HepG2 (cell line): ENCODE data around the gene SNAPIN. TPM values are rescaled to one million over a fixed set of nuclear protein-coding genes. Genes with fewer than 3 reads are reported as not detected.
A peak's percentile ranks its signal among the peaks of the same experiment; 100 is the strongest.

ENCODE experiments used
- ATAC-seq: fragments of 200-7000 bp; cut with Tn5 transposase; 3 replicates; pipeline ENCODE4 v1.9.1; 2020; ENCODE audit warnings: mild to moderate bottlenecking, moderate library complexity
- BruUV-seq: library from RNA; stranded (reverse); fragments of 400-500 nt; replicated peaks from 2 replicates; lab custom pipeline; 2021; lab: Mats Ljungman, UMichigan
- CTCF ChIA-PET: fragments of 300-600 bp; formaldehyde crosslinking; extraction: SDS; loops from one replicate; lab custom pipeline; 2021; ENCODE audit warnings: low total read pairs, inconsistent platforms, low intra/inter-chr PET ratio; lab: Yijun Ruan, JAX
- POLR2A ChIA-PET: fragments of 350-600 bp; sonication (Branson Sonifier 250); formaldehyde crosslinking; loops from one replicate; lab custom pipeline; 2020; ENCODE audit warnings: antibody characterized with exemption, inconsistent platforms; lab: Yijun Ruan, JAX
- DNase-seq: peaks from one replicate; pipeline ENCODE4 v3.0.0-alpha.2; 2015; ENCODE audit warnings: low spot score
- FAIRE-seq: peaks from 3 replicates; lab custom pipeline; 2011; peaks lifted over from hg19 to GRCh38; lab: Jason Lieb, UNC
- H2AFZ ChIP-seq: one replicate; pipeline ENCODE4 v1.6.1; 2011; ENCODE audit warnings: low read length, inconsistent platforms
- H3K27ac ChIP-seq: fragments of 300-600 bp; 3 replicates; pipeline ENCODE4 v1.8.0; 2011; ENCODE audit warnings: mixed run types, mild to moderate bottlenecking, mixed read lengths, low read length, inconsistent platforms; ENCODE audit not compliant: insufficient read depth; ENCODE audit errors: extremely low read length
- H3K27me3 ChIP-seq, 2 experiments: fragments of 200-600 bp in 1 of 2; 2 replicates in 1 of 2; 3 replicates in 1 of 2; pipeline versions ENCODE4 v1.6.0 to v1.8.0; 2011; ENCODE audit warnings: low read length in 2 of 2, mild to moderate bottlenecking in 2 of 2, moderate library complexity in 2 of 2, inconsistent platforms in 1 of 2; ENCODE audit not compliant: insufficient read depth in 2 of 2, control insufficient read depth in 1 of 2
- H3K36me3 ChIP-seq, 2 experiments: fragments of 200-600 bp in 1 of 2; replicated peaks in 1 of 2; 2 replicates in 1 of 2; 3 replicates in 1 of 2; pipeline versions ENCODE4 v1.5.1 to v1.8.0; 2011; ENCODE audit warnings: low read length in 2 of 2, inconsistent platforms in 1 of 2; ENCODE audit not compliant: insufficient read depth in 2 of 2, control insufficient read depth in 1 of 2
- H3K4me1 ChIP-seq: 2 replicates; pipeline ENCODE4 v1.5.1; 2012; ENCODE audit warnings: low read length, inconsistent platforms; ENCODE audit not compliant: insufficient read depth
- H3K4me2 ChIP-seq: 2 replicates; pipeline ENCODE4 v1.6.0; 2011; ENCODE audit warnings: low read depth, low read length, inconsistent platforms
- H3K4me3 ChIP-seq, 3 experiments: fragments of 200-600 bp in 1 of 3; sonication (generic), shearing (Covaris generic) in 1 of 3; replicated peaks in 1 of 3; 2 replicates each; pipeline ENCODE4 v1.5.1; 2011 to 2016; ENCODE audit warnings: low read length in 3 of 3, inconsistent platforms in 2 of 3, low read depth in 2 of 3, mild to moderate bottlenecking in 2 of 3, control low read depth in 1 of 3, mixed read lengths in 1 of 3; ENCODE audit not compliant: insufficient read depth in 1 of 3
- H3K79me2 ChIP-seq: one replicate; pipeline ENCODE4 v1.6.1; 2011; ENCODE audit warnings: low read length, inconsistent platforms; ENCODE audit not compliant: insufficient read depth
- H3K9ac ChIP-seq: 2 replicates; pipeline ENCODE4 v1.6.0; 2011; ENCODE audit warnings: mild to moderate bottlenecking, low read depth, low read length, inconsistent platforms; ENCODE audit not compliant: insufficient read depth
- H3K9me3 ChIP-seq: 2 replicates; pipeline ENCODE4 v1.5.1; 2012; ENCODE audit warnings: mild to moderate bottlenecking, low read length
- H4K20me1 ChIP-seq: 2 replicates; pipeline ENCODE4 v1.6.0; 2011; ENCODE audit warnings: inconsistent platforms, mild to moderate bottlenecking, low read length, moderate library complexity; ENCODE audit not compliant: insufficient read depth
- BCL6 ChIP-seq: IDR thresholded peaks from 2 replicates; pipeline ENCODE4 v1.6.1; 2016; ENCODE audit warnings: missing genetic modification reagents, missing compliant biosample characterization
- CTCF ChIP-seq: sonication (generic); formaldehyde crosslinking; IDR thresholded peaks from 2 replicates; pipeline ENCODE4 v1.5.0; 2020; ENCODE audit warnings: mild to moderate bottlenecking, missing genetic modification reagents, moderate library complexity
- FOXO1 ChIP-seq: sonication (generic); formaldehyde crosslinking; IDR thresholded peaks from 2 replicates; pipeline ENCODE4 v1.4.0; 2020; ENCODE audit warnings: missing genetic modification reagents
- KDM2A ChIP-seq: sonication (generic); formaldehyde crosslinking; IDR thresholded peaks from 2 replicates; pipeline ENCODE4 v1.4.0; 2020; ENCODE audit warnings: low read depth, missing genetic modification reagents, borderline replicate concordance
- KMT2A ChIP-seq: sonication (generic); formaldehyde crosslinking; IDR thresholded peaks from 2 replicates; pipeline ENCODE4 v1.4.0; 2020; ENCODE audit warnings: missing genetic modification reagents
- MAZ ChIP-seq, 2 experiments: sonication (generic) in 1 of 2; formaldehyde crosslinking in 1 of 2; IDR thresholded peaks; 2 replicates each; pipeline versions ENCODE4 v1.5.0 to v1.6.1; 2012 to 2020; ENCODE audit warnings: low read depth in 2 of 2, mild to moderate bottlenecking in 2 of 2, borderline replicate concordance in 1 of 2, improper control_type of control experiment in 1 of 2, low read length in 1 of 2, missing genetic modification reagents in 1 of 2, moderate library complexity in 1 of 2
- MLLT10 ChIP-seq: sonication (generic); formaldehyde crosslinking; IDR thresholded peaks from 2 replicates; pipeline ENCODE4 v1.4.0; 2020; ENCODE audit warnings: missing genetic modification reagents
- NFIC ChIP-seq: IDR thresholded peaks from 2 replicates; pipeline ENCODE4 v1.6.1; 2012; ENCODE audit warnings: mild to moderate bottlenecking, low read length, inconsistent platforms
- RFX1 ChIP-seq: fragments of 450-650 bp; IDR thresholded peaks from 2 replicates; pipeline ENCODE4 v1.6.1; 2017
- SSRP1 ChIP-seq: IDR thresholded peaks from 2 replicates; pipeline ENCODE4 v1.6.1; 2016; ENCODE audit warnings: control low read depth
- TFDP2 ChIP-seq: sonication (generic); formaldehyde crosslinking; IDR thresholded peaks from 2 replicates; pipeline ENCODE4 v1.4.0; 2020; ENCODE audit warnings: missing genetic modification reagents
- ZBTB1 ChIP-seq: sonication (generic); formaldehyde crosslinking; IDR thresholded peaks from 2 replicates; pipeline ENCODE4 v1.4.0; 2020; ENCODE audit warnings: missing genetic modification reagents, borderline replicate concordance
- ZBTB7A ChIP-seq: sonication (generic); formaldehyde crosslinking; IDR thresholded peaks from 2 replicates; pipeline ENCODE4 v1.8.0; 2022; ENCODE audit warnings: mild to moderate bottlenecking, missing genetic modification reagents
- ZNF230 ChIP-seq: sonication (generic); formaldehyde crosslinking; IDR thresholded peaks from 2 replicates; pipeline ENCODE4 v1.4.0; 2020; ENCODE audit warnings: mild to moderate bottlenecking, missing genetic modification reagents
- ZNF468 ChIP-seq: sonication (generic); formaldehyde crosslinking; IDR thresholded peaks from 2 replicates; pipeline ENCODE4 v1.8.0; 2022; ENCODE audit warnings: mild to moderate bottlenecking, moderate library complexity, missing genetic modification reagents
- ZNF710 ChIP-seq: sonication (generic); formaldehyde crosslinking; IDR thresholded peaks from 2 replicates; pipeline ENCODE4 v1.5.0; 2020; ENCODE audit warnings: mild to moderate bottlenecking, missing genetic modification reagents, borderline replicate concordance
- ZNF75D ChIP-seq: sonication (generic); formaldehyde crosslinking; IDR thresholded peaks from 2 replicates; pipeline ENCODE4 v1.8.1; 2023; ENCODE audit warnings: missing genetic modification reagents, mild to moderate bottlenecking, borderline replicate concordance
- ZNF839 ChIP-seq: sonication (generic); formaldehyde crosslinking; IDR thresholded peaks from 2 replicates; pipeline ENCODE4 v1.4.0; 2020; ENCODE audit warnings: missing genetic modification reagents, mild to moderate bottlenecking, borderline replicate concordance
- ZNF879 ChIP-seq: sonication (generic); formaldehyde crosslinking; IDR thresholded peaks from 2 replicates; pipeline ENCODE4 v1.8.1; 2023; ENCODE audit warnings: missing genetic modification reagents
- WGBS: methylation state at CpG from one replicate; pipeline ENCODE4 v1.1.6; 2017; ENCODE audit warnings: low lambda C conversion rate; 5-methylcytosine and 5-hydroxymethylcytosine counted together
- in situ Hi-C: cut with HindIII; loops from 2 replicates; pipeline ENCODE4 v1.10.0; 2017; ENCODE audit warnings: low pct_unique_long_range_greater_than_20kb; ENCODE audit not compliant: extremely low pct_ligation_motif_present
- intact Hi-C: fragments of 100-400 bp; cut with micrococcal nuclease; formaldehyde crosslinking; loops from one replicate; pipeline ENCODE4 v1.10.0; 2022; ENCODE audit not compliant: unreplicated experiment
- polyA plus RNA-seq, 8 experiments: library from polyadenylated mRNA; depleted of rRNA in 3 of 8; stranded (reverse) in 7 of 8; unstranded in 1 of 8; fragments of >200 nt; fragmentation: Illumina TruSeq in 4 of 8; extraction: Trizol in 4 of 8; gene quantifications; 2 replicates each; pipeline versions ENCODE4 v1.2.1 to v1.2.3, GENCODE V29; 2011 to 2016; ENCODE audit warnings: low read depth in 4 of 8, missing spikeins in 1 of 8, mixed read lengths in 1 of 8; ENCODE audit not compliant: insufficient read depth in 1 of 8
- total RNA-seq, 5 experiments: library from RNA; depleted of rRNA; stranded (reverse); fragments of >200 nt; fragmentation: Illumina TruSeq; extraction: Trizol; gene quantifications; 2 replicates each; pipeline ENCODE4 v1.2.3, GENCODE V29; 2016; ENCODE audit warnings: low read depth in 1 of 5

Gene SNAPIN
- total and polyA plus RNA-seq, 2 of the 13 experiments (the other 11 are each of a cell fraction or from before 2014, with no cell fraction given), result 23.9 to 25.7 TPM

- peaks cover 2 to 6% of the 10 kb centered on the region in 2 experiments; a peak in 4 of 5 replicates for H3K36me3 ChIP-seq
- ChIA-PET CTCF (no interaction called here), POLR2A (interaction anchor here (0.8 to 15.2 kb wide), 6 partner anchors 13 to 359 kb away, joined by 3 to 390 read pairs (median 3); partner anchors contain the start of genes RPS27, S100A14 and S100A16)
- intact Hi-C loops (loop anchor here (5.0 kb wide), 1 partner anchor 41 kb away; the partner anchor contains the start of gene ILF2), in situ Hi-C loops (no loop called here)
- peak overlapping the region; percentile 78 for H3K9ac ChIP-seq
- no TSS peak for BruUV-seq
- FAIRE-seq (peak; percentile 83), DNase-seq (peak; percentile 78), ATAC-seq (no peak)
- peak overlapping the region; percentile 87 for H3K27ac ChIP-seq
- peaks cover 74% of the 10 kb centered on the region for H3K4me1 ChIP-seq
- WGBS, result 51% methylated on average over 10 of the region's 10 CpGs
- H3K27me3 ChIP-seq, result no peaks in the 10 kb centered on the region
- peaks cover 10% of the 10 kb centered on the region for H4K20me1 ChIP-seq
- peaks cover 53% of the 10 kb centered on the region for H3K79me2 ChIP-seq
- peak overlapping the region; percentile 10 to 84 (median 72); a peak in 2 of 6 replicates for H3K4me3 ChIP-seq
- no peak overlapping the region for H2AFZ ChIP-seq
- no peaks in the 10 kb centered on the region for H3K9me3 ChIP-seq
- H3K4me2 ChIP-seq, result peak overlapping the region; percentile 91
- no peak for TF ChIP-seq TFDP2
- no peak for TF ChIP-seq KMT2A
- TF ChIP-seq MAZ (IDR thresholded peaks at IDR 0.05; ENCODE audit: borderline replicate concordance, low read depth, low read length), result no peak
- TF ChIP-seq MAZ (CRISPR knock-in tag; IDR thresholded peaks at IDR 0.05; ENCODE audit: low read depth), result no peak
- 0 out of 2 replicates have a peak, but pooled peaks have one; percentile 20 for TF ChIP-seq NFIC
- TF ChIP-seq ZNF879, result no peak
- peak; percentile 26; the same call in 1 of the 2 replicates for TF ChIP-seq ZNF710 (CRISPR knock-in tag)
- no peak for TF ChIP-seq ZBTB7A (CRISPR knock-in tag)
- no peak for TF ChIP-seq KDM2A
- no peak for TF ChIP-seq ZNF839 (CRISPR knock-in tag)
- no peak for TF ChIP-seq RFX1
- no peak for TF ChIP-seq ZNF75D (CRISPR knock-in tag)
- TF ChIP-seq ZNF230 (CRISPR knock-in tag), result no peak
- no peak for TF ChIP-seq ZBTB1 (CRISPR knock-in tag)
- TF ChIP-seq CTCF (CRISPR knock-in tag), result no peak
- TF ChIP-seq ZNF468, result no peak
- TF ChIP-seq SSRP1, result no peak
- 0 out of 2 replicates have a peak, but pooled peaks have one; percentile 7 for TF ChIP-seq BCL6 (CRISPR knock-in tag)
- no peak for TF ChIP-seq FOXO1
- no peak for TF ChIP-seq MLLT10
Observed at GRCh38 chr1:153631047-153632022, 27.2 kb upstream of the SNAPIN start.
